PC-3 (cell line): ENCODE measurements around the gene ZBTB7C.

Source experiments
- CTCF ChIP-seq: fragments of 300-600 bp; sonication (generic); conservative IDR thresholded peaks from 2 replicates; pipeline ENCODE4 v1.5.1; 2017; ENCODE audit warnings: antibody characterized with exemption, low read depth, mild to moderate bottlenecking, low read length
- EZH2 ChIP-seq: fragments of 300-600 bp; sonication (generic); IDR thresholded peaks from one replicate; pipeline ENCODE4 v1.6.1; 2017; ENCODE audit warnings: antibody characterized with exemption, mild to moderate bottlenecking, low read length; ENCODE audit not compliant: unreplicated experiment
- EZH2phosphoT487 ChIP-seq: fragments of 300-600 bp; sonication (generic); IDR thresholded peaks from 2 replicates; pipeline ENCODE4 v1.6.1; 2018; ENCODE audit warnings: mild to moderate bottlenecking, antibody characterized with exemption, low read length, borderline replicate concordance

GRCh38 chr18:48442761-48443160 is 33.6 kb upstream of the ZBTB7C start:
- no peak for TF ChIP-seq EZH2phosphoT487
- TF ChIP-seq EZH2 = no peak
- TF ChIP-seq CTCF = no peak
